ENCODE data around the gene ZDHHC6.

- TF ChIP-seq POLR2AphosphoS5 (IDR thresholded peaks at IDR 0.05; ENCODE audit: low read depth, low read length) (no peak), FOXP2 (optimal IDR thresholded peaks at IDR 0.05; ENCODE audit: borderline replicate concordance, extremely low read depth, extremely low read length, insufficient read depth) (no peak), TAF1 (IDR thresholded peaks at IDR 0.05; ENCODE audit: borderline replicate concordance, insufficient read depth, low read length) (no peak), SIN3A (IDR thresholded peaks at IDR 0.05; ENCODE audit: borderline replicate concordance, insufficient read depth, low read length) (no peak)
Observed at GRCh38 chr10:112467541-112468075, 20.9 kb upstream of the ZDHHC6 start.
